HepG2 (cell line): ENCODE measurements around the gene SLC38A3. TPM values are rescaled to one million over a fixed set of nuclear protein-coding genes. Genes with fewer than 3 reads are reported as not detected.

ENCODE experiments used
- EEA1 ChIP-seq: sonication (generic); formaldehyde crosslinking; IDR thresholded peaks from 2 replicates; pipeline ENCODE4 v1.5.1; 2020; ENCODE audit warnings: mild to moderate bottlenecking, missing genetic modification reagents, borderline replicate concordance
- ESRRA ChIP-seq: sonication (generic); formaldehyde crosslinking; IDR thresholded peaks from 2 replicates; pipeline ENCODE4 v1.5.1; 2020; ENCODE audit warnings: mild to moderate bottlenecking, low read depth, missing genetic modification reagents
- KDM2A ChIP-seq: sonication (generic); formaldehyde crosslinking; IDR thresholded peaks from 2 replicates; pipeline ENCODE4 v1.4.0; 2020; ENCODE audit warnings: low read depth, missing genetic modification reagents, borderline replicate concordance
- KDM4B ChIP-seq: sonication (generic); formaldehyde crosslinking; IDR thresholded peaks from 2 replicates; pipeline ENCODE4 v1.4.0; 2020; ENCODE audit warnings: missing genetic modification reagents
- MAFF ChIP-seq: IDR thresholded peaks from 2 replicates; pipeline ENCODE4 v1.6.1; 2011; ENCODE audit warnings: low read depth, low read length, improper control_type of control experiment
- MEIS1 ChIP-seq: sonication (generic); formaldehyde crosslinking; IDR thresholded peaks from 2 replicates; pipeline ENCODE4 v1.9.0; 2021; ENCODE audit warnings: mild to moderate bottlenecking, missing genetic modification reagents, moderate library complexity, borderline replicate concordance
- MTF2 ChIP-seq: sonication (generic); formaldehyde crosslinking; IDR thresholded peaks from 2 replicates; pipeline ENCODE4 v1.5.0; 2020; ENCODE audit warnings: missing genetic modification reagents, borderline replicate concordance
- NFAT5 ChIP-seq: sonication (generic); formaldehyde crosslinking; IDR thresholded peaks from 2 replicates; pipeline ENCODE4 v1.4.0; 2020; ENCODE audit warnings: missing genetic modification reagents
- PAX8 ChIP-seq: sonication (generic); formaldehyde crosslinking; IDR thresholded peaks from 2 replicates; pipeline ENCODE4 v1.8.0; 2022; ENCODE audit warnings: mild to moderate bottlenecking, missing genetic modification reagents, borderline replicate concordance
- SMYD3 ChIP-seq: sonication (generic); formaldehyde crosslinking; IDR thresholded peaks from 2 replicates; pipeline ENCODE4 v1.8.1; 2023; ENCODE audit warnings: mild to moderate bottlenecking, missing genetic modification reagents
- SYNCRIP ChIP-seq: fragments of 200-400 bp; formaldehyde crosslinking; IDR thresholded peaks from 2 replicates; pipeline ENCODE4 v1.6.1; 2018; ENCODE audit warnings: mild to moderate bottlenecking, low read depth, low read length; ENCODE audit not compliant: insufficient read depth
- TAF1 ChIP-seq: sonication (generic); formaldehyde crosslinking; IDR thresholded peaks from 2 replicates; pipeline ENCODE4 v1.4.0; 2020; ENCODE audit warnings: missing genetic modification reagents
- XBP1 ChIP-seq: sonication (generic); formaldehyde crosslinking; IDR thresholded peaks from 2 replicates; pipeline ENCODE4 v1.5.0; 2020; ENCODE audit warnings: missing genetic modification reagents
- ZNF3 ChIP-seq: IDR thresholded peaks from 2 replicates; pipeline ENCODE4 v1.7.0; 2017; ENCODE audit warnings: inconsistent platforms
- ZNF337 ChIP-seq: sonication (generic); formaldehyde crosslinking; IDR thresholded peaks from 2 replicates; pipeline ENCODE4 v1.5.1; 2020; ENCODE audit warnings: missing genetic modification reagents, low read depth, mild to moderate bottlenecking, borderline replicate concordance
- ZNF367 ChIP-seq: sonication (generic); formaldehyde crosslinking; IDR thresholded peaks from 2 replicates; pipeline ENCODE4 v1.4.0; 2020; ENCODE audit warnings: missing genetic modification reagents, borderline replicate concordance
- ZNF441 ChIP-seq: sonication (generic); formaldehyde crosslinking; IDR thresholded peaks from 2 replicates; pipeline ENCODE4 v1.7.0; 2021; ENCODE audit warnings: missing genetic modification reagents, borderline replicate concordance
- ZNF562 ChIP-seq: sonication (generic); formaldehyde crosslinking; IDR thresholded peaks from 2 replicates; pipeline ENCODE4 v1.8.0; 2022; ENCODE audit warnings: missing genetic modification reagents, borderline replicate concordance
- ZNF670 ChIP-seq: sonication (generic); formaldehyde crosslinking; IDR thresholded peaks from 2 replicates; pipeline ENCODE4 v1.8.0; 2022; ENCODE audit warnings: mild to moderate bottlenecking, missing genetic modification reagents, borderline replicate concordance
- polyA plus RNA-seq, 8 experiments: library from polyadenylated mRNA; depleted of rRNA in 3 of 8; stranded (reverse) in 7 of 8; unstranded in 1 of 8; fragments of >200 nt; fragmentation: Illumina TruSeq in 4 of 8; extraction: Trizol in 4 of 8; gene quantifications; 2 replicates each; pipeline versions ENCODE4 v1.2.1 to v1.2.3, GENCODE V29; 2011 to 2016; ENCODE audit warnings: low read depth in 4 of 8, missing spikeins in 1 of 8, mixed read lengths in 1 of 8; ENCODE audit not compliant: insufficient read depth in 1 of 8
- total RNA-seq, 5 experiments: library from RNA; depleted of rRNA; stranded (reverse); fragments of >200 nt; fragmentation: Illumina TruSeq; extraction: Trizol; gene quantifications; 2 replicates each; pipeline ENCODE4 v1.2.3, GENCODE V29; 2016; ENCODE audit warnings: low read depth in 1 of 5
- TF ChIP-seq, protein P1 (sequence below): IDR thresholded peaks from 2 replicates; pipeline ENCODE4 v1.6.1; 2016; ENCODE audit warnings: low read depth, missing genetic modification reagents, missing compliant biosample characterization
- TF ChIP-seq, protein P2 (sequence below): sonication (generic); formaldehyde crosslinking; IDR thresholded peaks from 2 replicates; pipeline ENCODE4 v1.5.0; 2020; ENCODE audit warnings: mild to moderate bottlenecking, low read depth, missing genetic modification reagents, borderline replicate concordance

The SLC38A3 gene
- total and polyA plus RNA-seq, 2 of the 13 experiments (the other 11 are each of a cell fraction or from before 2014, with no cell fraction given), result 29.8 to 164 TPM

GRCh38 chr3:50189274-50189673 is 15.8 kb upstream of the SLC38A3 start (continued):
- TF ChIP-seq, protein P1, sequence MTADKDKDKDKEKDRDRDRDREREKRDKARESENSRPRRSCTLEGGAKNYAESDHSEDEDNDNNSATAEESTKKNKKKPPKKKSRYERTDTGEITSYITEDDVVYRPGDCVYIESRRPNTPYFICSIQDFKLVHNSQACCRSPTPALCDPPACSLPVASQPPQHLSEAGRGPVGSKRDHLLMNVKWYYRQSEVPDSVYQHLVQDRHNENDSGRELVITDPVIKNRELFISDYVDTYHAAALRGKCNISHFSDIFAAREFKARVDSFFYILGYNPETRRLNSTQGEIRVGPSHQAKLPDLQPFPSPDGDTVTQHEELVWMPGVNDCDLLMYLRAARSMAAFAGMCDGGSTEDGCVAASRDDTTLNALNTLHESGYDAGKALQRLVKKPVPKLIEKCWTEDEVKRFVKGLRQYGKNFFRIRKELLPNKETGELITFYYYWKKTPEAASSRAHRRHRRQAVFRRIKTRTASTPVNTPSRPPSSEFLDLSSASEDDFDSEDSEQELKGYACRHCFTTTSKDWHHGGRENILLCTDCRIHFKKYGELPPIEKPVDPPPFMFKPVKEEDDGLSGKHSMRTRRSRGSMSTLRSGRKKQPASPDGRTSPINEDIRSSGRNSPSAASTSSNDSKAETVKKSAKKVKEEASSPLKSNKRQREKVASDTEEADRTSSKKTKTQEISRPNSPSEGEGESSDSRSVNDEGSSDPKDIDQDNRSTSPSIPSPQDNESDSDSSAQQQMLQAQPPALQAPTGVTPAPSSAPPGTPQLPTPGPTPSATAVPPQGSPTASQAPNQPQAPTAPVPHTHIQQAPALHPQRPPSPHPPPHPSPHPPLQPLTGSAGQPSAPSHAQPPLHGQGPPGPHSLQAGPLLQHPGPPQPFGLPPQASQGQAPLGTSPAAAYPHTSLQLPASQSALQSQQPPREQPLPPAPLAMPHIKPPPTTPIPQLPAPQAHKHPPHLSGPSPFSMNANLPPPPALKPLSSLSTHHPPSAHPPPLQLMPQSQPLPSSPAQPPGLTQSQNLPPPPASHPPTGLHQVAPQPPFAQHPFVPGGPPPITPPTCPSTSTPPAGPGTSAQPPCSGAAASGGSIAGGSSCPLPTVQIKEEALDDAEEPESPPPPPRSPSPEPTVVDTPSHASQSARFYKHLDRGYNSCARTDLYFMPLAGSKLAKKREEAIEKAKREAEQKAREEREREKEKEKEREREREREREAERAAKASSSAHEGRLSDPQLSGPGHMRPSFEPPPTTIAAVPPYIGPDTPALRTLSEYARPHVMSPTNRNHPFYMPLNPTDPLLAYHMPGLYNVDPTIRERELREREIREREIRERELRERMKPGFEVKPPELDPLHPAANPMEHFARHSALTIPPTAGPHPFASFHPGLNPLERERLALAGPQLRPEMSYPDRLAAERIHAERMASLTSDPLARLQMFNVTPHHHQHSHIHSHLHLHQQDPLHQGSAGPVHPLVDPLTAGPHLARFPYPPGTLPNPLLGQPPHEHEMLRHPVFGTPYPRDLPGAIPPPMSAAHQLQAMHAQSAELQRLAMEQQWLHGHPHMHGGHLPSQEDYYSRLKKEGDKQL (CRISPR knock-in tag), result no peak
- TF ChIP-seq KDM4B (CRISPR knock-in tag) (no peak), XBP1 (CRISPR knock-in tag) (no peak), ESRRA (CRISPR knock-in tag) (no peak), MTF2 (CRISPR knock-in tag) (no peak), ZNF562 (CRISPR knock-in tag) (no peak), ZNF441 (CRISPR knock-in tag) (no peak), NFAT5 (CRISPR knock-in tag) (no peak), SYNCRIP (no peak), MEIS1 (CRISPR knock-in tag) (no peak), ZNF337 (CRISPR knock-in tag) (no peak), ZNF367 (no peak), MAFF (no peak), EEA1 (CRISPR knock-in tag) (no peak), SMYD3 (CRISPR knock-in tag) (no peak), KDM2A (peak; percentile 81), TAF1 (CRISPR knock-in tag) (no peak), PAX8 (CRISPR knock-in tag) (no peak), ZNF3 (CRISPR knock-in tag) (no peak), ZNF670 (no peak)
- TF ChIP-seq, protein P2, sequence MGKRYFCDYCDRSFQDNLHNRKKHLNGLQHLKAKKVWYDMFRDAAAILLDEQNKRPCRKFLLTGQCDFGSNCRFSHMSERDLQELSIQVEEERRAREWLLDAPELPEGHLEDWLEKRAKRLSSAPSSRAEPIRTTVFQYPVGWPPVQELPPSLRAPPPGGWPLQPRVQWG (CRISPR knock-in tag), result no peak
